HEK293 (cell line): Measurements from ENCODE around the gene GDF7.

Experiments used
- CTCF ChIA-PET: fragments of 350-600 bp; formaldehyde crosslinking; extraction: SDS; loops from one replicate; lab custom pipeline; 2021; ENCODE audit warnings: antibody characterized with exemption; lab: Yijun Ruan, JAX
- POLR2A ChIA-PET: fragments of 300-600 bp; formaldehyde crosslinking; extraction: SDS; loops from one replicate; lab custom pipeline; 2020; ENCODE audit warnings: antibody characterized with exemption, inconsistent platforms; lab: Yijun Ruan, JAX
- H3K27ac ChIP-seq: fragments of 200-500 bp; sonication (Bioruptor generic); 2 replicates; pipeline ENCODE4 v1.5.1; 2014; ENCODE audit warnings: low read depth, low read length, control low read depth, inconsistent platforms; ENCODE audit errors: extremely low read depth
- H3K36me3 ChIP-seq, 2 experiments: fragments of 200-500 bp in 1 of 2; sonication (Bioruptor generic) in 1 of 2; 1 replicate in 1 of 2; 2 replicates in 1 of 2; pipeline ENCODE4 v1.5.1; 2014 to 2017; ENCODE audit warnings: inconsistent platforms in 2 of 2, low read length in 2 of 2; ENCODE audit not compliant: control insufficient read depth in 2 of 2, insufficient read depth in 1 of 2
- H3K4me1 ChIP-seq: fragments of 200-500 bp; sonication (Bioruptor generic); 2 replicates; pipeline ENCODE4 v1.5.1; 2014; ENCODE audit warnings: mild to moderate bottlenecking, low read length, inconsistent platforms; ENCODE audit not compliant: control insufficient read depth, insufficient read depth
- H3K4me3 ChIP-seq: 2 replicates; pipeline ENCODE4 v1.5.1; 2011; ENCODE audit warnings: low read depth, mild to moderate bottlenecking, control low read depth, low read length, moderate library complexity
- H3K9me3 ChIP-seq: fragments of 200-500 bp; sonication (Bioruptor generic); 2 replicates; pipeline ENCODE4 v1.5.1; 2014; ENCODE audit warnings: low read depth, low read length, inconsistent platforms; ENCODE audit not compliant: control insufficient read depth, insufficient read depth
- BCL11B ChIP-seq: fragments of 450-650 bp; formaldehyde crosslinking; IDR thresholded peaks from 2 replicates; pipeline ENCODE4 v1.5.1; 2016; ENCODE audit warnings: low read depth, missing biosample characterization, missing genetic modification characterization
- HOXC10 ChIP-seq: sonication (generic); formaldehyde crosslinking; IDR thresholded peaks from 2 replicates; pipeline ENCODE4 v1.8.1; 2023; ENCODE audit warnings: mild to moderate bottlenecking, missing genetic modification reagents
- KLF7 ChIP-seq: fragments of 450-650 bp; formaldehyde crosslinking; IDR thresholded peaks from 2 replicates; pipeline ENCODE4 v1.5.1; 2016; ENCODE audit warnings: missing biosample characterization, missing genetic modification characterization, borderline replicate concordance
- ZBTB21 ChIP-seq: fragments of 450-650 bp; formaldehyde crosslinking; IDR thresholded peaks from 2 replicates; pipeline ENCODE4 v1.5.1; 2017; ENCODE audit warnings: missing biosample characterization, missing genetic modification characterization
- ZNF132 ChIP-seq: fragments of 450-650 bp; formaldehyde crosslinking; IDR thresholded peaks from 2 replicates; pipeline ENCODE4 v1.5.1; 2017; ENCODE audit warnings: missing biosample characterization, missing genetic modification characterization, borderline replicate concordance
- ZNF157 ChIP-seq: fragments of 450-650 bp; formaldehyde crosslinking; IDR thresholded peaks from 2 replicates; pipeline ENCODE4 v1.5.1; 2016; ENCODE audit warnings: missing biosample characterization, missing genetic modification characterization
- ZNF214 ChIP-seq: fragments of 450-650 bp; formaldehyde crosslinking; IDR thresholded peaks from 2 replicates; pipeline ENCODE4 v1.5.1; 2017; ENCODE audit warnings: missing biosample characterization, mild to moderate bottlenecking, missing genetic modification characterization, borderline replicate concordance
- ZNF302 ChIP-seq: fragments of 450-650 bp; formaldehyde crosslinking; IDR thresholded peaks from 2 replicates; pipeline ENCODE4 v1.5.1; 2016; ENCODE audit warnings: missing biosample characterization, missing genetic modification characterization, low read depth
- ZNF37A ChIP-seq: fragments of 450-650 bp; IDR thresholded peaks from 2 replicates; pipeline ENCODE4 v1.5.1; 2018; ENCODE audit warnings: missing biosample characterization, missing genetic modification characterization
- ZNF391 ChIP-seq: fragments of 450-650 bp; formaldehyde crosslinking; IDR thresholded peaks from 2 replicates; pipeline ENCODE4 v1.5.1; 2016; ENCODE audit warnings: low read depth, missing biosample characterization, missing genetic modification characterization, borderline replicate concordance
- ZNF394 ChIP-seq: fragments of 450-650 bp; formaldehyde crosslinking; IDR thresholded peaks from 2 replicates; pipeline ENCODE4 v1.5.1; 2016; ENCODE audit warnings: missing biosample characterization, missing genetic modification characterization, mild to moderate bottlenecking, moderate library complexity, borderline replicate concordance
- ZNF404 ChIP-seq: fragments of 450-650 bp; formaldehyde crosslinking; IDR thresholded peaks from 2 replicates; pipeline ENCODE4 v1.5.1; 2017; ENCODE audit warnings: missing biosample characterization, missing genetic modification characterization
- ZNF433 ChIP-seq: fragments of 450-650 bp; formaldehyde crosslinking; IDR thresholded peaks from 2 replicates; pipeline ENCODE4 v1.5.1; 2016; ENCODE audit warnings: missing biosample characterization, missing genetic modification characterization, low read depth
- ZNF473 ChIP-seq: fragments of 450-650 bp; formaldehyde crosslinking; IDR thresholded peaks from 2 replicates; pipeline ENCODE4 v1.5.1; 2017; ENCODE audit warnings: missing biosample characterization, missing genetic modification characterization
- ZNF785 ChIP-seq: fragments of 450-650 bp; formaldehyde crosslinking; IDR thresholded peaks from 2 replicates; pipeline ENCODE4 v1.5.1; 2016; ENCODE audit warnings: missing biosample characterization, missing genetic modification characterization
- TF ChIP-seq, protein P1 (sequence below): fragments of 450-650 bp; formaldehyde crosslinking; IDR thresholded peaks from 2 replicates; pipeline ENCODE4 v1.5.1; 2016; ENCODE audit warnings: missing biosample characterization, missing genetic modification characterization
- TF ChIP-seq, protein P2 (sequence below): fragments of 450-650 bp; formaldehyde crosslinking; conservative IDR thresholded peaks from 2 replicates; pipeline ENCODE4 v1.5.1; 2016; ENCODE audit warnings: low read depth, missing biosample characterization, missing genetic modification characterization
- TF ChIP-seq, protein P3 (sequence below): fragments of 450-650 bp; formaldehyde crosslinking; IDR thresholded peaks from 2 replicates; pipeline ENCODE4 v1.5.1; 2016; ENCODE audit warnings: missing biosample characterization, missing genetic modification characterization, low read depth
- TF ChIP-seq, protein P4 (sequence below): fragments of 450-650 bp; formaldehyde crosslinking; IDR thresholded peaks from 2 replicates; pipeline ENCODE4 v1.5.1; 2016; ENCODE audit warnings: missing biosample characterization, missing genetic modification characterization

Gene GDF7

DNA sequence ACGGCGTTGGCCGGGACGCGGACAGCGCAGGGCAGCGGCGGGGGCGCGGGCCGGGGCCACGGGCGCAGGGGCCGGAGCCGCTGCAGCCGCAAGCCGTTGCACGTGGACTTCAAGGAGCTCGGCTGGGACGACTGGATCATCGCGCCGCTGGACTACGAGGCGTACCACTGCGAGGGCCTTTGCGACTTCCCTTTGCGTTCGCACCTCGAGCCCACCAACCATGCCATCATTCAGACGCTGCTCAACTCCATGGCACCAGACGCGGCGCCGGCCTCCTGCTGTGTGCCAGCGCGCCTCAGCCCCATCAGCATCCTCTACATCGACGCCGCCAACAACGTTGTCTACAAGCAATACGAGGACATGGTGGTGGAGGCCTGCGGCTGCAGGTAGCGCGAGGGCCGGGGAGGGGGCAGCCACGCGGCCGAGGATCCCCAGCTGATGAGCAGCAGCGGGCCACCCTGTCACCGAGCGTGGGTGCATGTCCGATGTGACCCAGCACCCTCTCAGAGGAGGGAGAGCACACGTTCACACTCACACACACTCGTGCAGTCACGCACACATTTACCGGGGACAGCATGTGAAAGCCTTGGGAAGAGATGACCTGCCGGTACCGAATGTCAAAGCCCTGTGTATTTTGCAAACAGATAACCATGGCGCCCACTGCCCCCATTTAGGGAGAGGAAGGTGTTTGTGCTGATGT lies 4.2 kb downstream of the GDF7 start:
- no peak overlapping the region for H3K4me3 ChIP-seq
- H3K36me3 ChIP-seq: peaks cover 0 to 53% of the 10 kb centered on the region in 2 experiments; a peak in 1 of 3 replicates
- H3K4me1 ChIP-seq: no peaks in the 10 kb centered on the region
- CTCF ChIA-PET: interaction anchor here (0.6 to 1.0 kb wide), 2 partner anchors 10 to 16 kb away, joined by 4 read pairs; no protein-coding TSS in a partner anchor
- no peaks in the 10 kb centered on the region for H3K9me3 ChIP-seq
- no peak overlapping the region for H3K27ac ChIP-seq
- POLR2A ChIA-PET: no interaction called here
- TF ChIP-seq BCL11B (no peak), ZNF785 (tag by site-specific recombination) (no peak), ZBTB21 (no peak), ZNF214 (tag by site-specific recombination) (no peak), ZNF132 (tag by site-specific recombination) (no peak), ZNF433 (tag by site-specific recombination) (no peak), HOXC10 (no peak), ZNF37A (tag by site-specific recombination) (no peak), ZNF391 (no peak), ZNF302 (tag by site-specific recombination) (no peak), KLF7 (tag by site-specific recombination) (no peak), ZNF394 (tag by site-specific recombination) (no peak), ZNF404 (tag by site-specific recombination) (no peak), ZNF157 (tag by site-specific recombination) (no peak)
- TF ChIP-seq, protein P1, sequence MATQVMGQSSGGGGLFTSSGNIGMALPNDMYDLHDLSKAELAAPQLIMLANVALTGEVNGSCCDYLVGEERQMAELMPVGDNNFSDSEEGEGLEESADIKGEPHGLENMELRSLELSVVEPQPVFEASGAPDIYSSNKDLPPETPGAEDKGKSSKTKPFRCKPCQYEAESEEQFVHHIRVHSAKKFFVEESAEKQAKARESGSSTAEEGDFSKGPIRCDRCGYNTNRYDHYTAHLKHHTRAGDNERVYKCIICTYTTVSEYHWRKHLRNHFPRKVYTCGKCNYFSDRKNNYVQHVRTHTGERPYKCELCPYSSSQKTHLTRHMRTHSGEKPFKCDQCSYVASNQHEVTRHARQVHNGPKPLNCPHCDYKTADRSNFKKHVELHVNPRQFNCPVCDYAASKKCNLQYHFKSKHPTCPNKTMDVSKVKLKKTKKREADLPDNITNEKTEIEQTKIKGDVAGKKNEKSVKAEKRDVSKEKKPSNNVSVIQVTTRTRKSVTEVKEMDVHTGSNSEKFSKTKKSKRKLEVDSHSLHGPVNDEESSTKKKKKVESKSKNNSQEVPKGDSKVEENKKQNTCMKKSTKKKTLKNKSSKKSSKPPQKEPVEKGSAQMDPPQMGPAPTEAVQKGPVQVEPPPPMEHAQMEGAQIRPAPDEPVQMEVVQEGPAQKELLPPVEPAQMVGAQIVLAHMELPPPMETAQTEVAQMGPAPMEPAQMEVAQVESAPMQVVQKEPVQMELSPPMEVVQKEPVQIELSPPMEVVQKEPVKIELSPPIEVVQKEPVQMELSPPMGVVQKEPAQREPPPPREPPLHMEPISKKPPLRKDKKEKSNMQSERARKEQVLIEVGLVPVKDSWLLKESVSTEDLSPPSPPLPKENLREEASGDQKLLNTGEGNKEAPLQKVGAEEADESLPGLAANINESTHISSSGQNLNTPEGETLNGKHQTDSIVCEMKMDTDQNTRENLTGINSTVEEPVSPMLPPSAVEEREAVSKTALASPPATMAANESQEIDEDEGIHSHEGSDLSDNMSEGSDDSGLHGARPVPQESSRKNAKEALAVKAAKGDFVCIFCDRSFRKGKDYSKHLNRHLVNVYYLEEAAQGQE: no peak
- TF ChIP-seq, protein P2, sequence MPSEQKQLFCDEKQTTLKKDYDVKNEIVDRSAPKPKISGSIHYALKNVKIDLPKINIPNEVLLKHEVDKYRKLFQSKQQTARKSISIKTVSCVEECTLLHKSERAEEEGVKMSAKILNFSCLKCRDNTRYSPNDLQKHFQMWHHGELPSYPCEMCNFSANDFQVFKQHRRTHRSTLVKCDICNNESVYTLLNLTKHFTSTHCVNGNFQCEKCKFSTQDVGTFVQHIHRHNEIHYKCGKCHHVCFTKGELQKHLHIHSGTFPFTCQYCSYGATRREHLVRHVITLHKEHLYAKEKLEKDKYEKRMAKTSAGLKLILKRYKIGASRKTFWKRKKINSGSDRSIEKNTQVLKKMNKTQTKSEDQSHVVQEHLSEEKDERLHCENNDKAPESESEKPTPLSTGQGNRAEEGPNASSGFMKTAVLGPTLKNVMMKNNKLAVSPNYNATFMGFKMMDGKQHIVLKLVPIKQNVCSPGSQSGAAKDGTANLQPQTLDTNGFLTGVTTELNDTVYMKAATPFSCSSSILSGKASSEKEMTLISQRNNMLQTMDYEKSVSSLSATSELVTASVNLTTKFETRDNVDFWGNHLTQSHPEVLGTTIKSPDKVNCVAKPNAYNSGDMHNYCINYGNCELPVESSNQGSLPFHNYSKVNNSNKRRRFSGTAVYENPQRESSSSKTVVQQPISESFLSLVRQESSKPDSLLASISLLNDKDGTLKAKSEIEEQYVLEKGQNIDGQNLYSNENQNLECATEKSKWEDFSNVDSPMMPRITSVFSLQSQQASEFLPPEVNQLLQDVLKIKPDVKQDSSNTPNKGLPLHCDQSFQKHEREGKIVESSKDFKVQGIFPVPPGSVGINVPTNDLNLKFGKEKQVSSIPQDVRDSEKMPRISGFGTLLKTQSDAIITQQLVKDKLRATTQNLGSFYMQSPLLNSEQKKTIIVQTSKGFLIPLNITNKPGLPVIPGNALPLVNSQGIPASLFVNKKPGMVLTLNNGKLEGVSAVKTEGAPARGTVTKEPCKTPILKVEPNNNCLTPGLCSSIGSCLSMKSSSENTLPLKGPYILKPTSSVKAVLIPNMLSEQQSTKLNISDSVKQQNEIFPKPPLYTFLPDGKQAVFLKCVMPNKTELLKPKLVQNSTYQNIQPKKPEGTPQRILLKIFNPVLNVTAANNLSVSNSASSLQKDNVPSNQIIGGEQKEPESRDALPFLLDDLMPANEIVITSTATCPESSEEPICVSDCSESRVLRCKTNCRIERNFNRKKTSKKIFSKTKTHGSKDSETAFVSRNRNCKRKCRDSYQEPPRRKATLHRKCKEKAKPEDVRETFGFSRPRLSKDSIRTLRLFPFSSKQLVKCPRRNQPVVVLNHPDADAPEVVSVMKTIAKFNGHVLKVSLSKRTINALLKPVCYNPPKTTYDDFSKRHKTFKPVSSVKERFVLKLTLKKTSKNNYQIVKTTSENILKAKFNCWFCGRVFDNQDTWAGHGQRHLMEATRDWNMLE: no peak

DNA sequence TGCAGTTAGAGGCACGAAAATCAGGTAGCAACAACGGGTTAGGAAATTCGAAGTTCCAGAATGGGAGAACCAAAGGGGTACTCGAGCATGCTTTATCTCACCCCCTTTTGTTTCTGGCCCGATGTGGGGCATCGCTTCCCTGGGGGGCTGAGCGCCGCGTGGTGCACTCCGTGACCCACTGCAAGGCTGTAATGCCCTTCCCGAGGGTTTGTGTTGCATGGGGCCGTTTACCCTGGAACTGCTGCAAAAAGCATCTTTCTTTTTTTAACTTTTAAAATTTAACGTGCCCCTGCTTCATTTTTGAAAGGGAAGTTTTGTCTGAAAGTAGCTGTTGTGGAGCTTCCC lies 4.8 kb downstream of the GDF7 start:
- Histone ChIP-seq H3K4me3 (no peak overlapping the region), H3K36me3 (peaks cover 0 to 58% of the 10 kb centered on the region in 2 experiments; a peak in 1 of 3 replicates), H3K27ac (no peak overlapping the region), H3K9me3 (no peaks in the 10 kb centered on the region), H3K4me1 (no peaks in the 10 kb centered on the region)
- CTCF ChIA-PET: interaction anchor here (0.6 to 1.1 kb wide), 3 partner anchors 11 to 291 kb away, joined by 4 read pairs; no protein-coding TSS in a partner anchor
- POLR2A ChIA-PET: no interaction called here
- TF ChIP-seq, protein P3, sequence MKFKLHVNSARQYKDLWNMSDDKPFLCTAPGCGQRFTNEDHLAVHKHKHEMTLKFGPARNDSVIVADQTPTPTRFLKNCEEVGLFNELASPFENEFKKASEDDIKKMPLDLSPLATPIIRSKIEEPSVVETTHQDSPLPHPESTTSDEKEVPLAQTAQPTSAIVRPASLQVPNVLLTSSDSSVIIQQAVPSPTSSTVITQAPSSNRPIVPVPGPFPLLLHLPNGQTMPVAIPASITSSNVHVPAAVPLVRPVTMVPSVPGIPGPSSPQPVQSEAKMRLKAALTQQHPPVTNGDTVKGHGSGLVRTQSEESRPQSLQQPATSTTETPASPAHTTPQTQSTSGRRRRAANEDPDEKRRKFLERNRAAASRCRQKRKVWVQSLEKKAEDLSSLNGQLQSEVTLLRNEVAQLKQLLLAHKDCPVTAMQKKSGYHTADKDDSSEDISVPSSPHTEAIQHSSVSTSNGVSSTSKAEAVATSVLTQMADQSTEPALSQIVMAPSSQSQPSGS (tag by site-specific recombination): no peak
- no peak for TF ChIP-seq ZNF473 (tag by site-specific recombination)
- TF ChIP-seq, protein P4, sequence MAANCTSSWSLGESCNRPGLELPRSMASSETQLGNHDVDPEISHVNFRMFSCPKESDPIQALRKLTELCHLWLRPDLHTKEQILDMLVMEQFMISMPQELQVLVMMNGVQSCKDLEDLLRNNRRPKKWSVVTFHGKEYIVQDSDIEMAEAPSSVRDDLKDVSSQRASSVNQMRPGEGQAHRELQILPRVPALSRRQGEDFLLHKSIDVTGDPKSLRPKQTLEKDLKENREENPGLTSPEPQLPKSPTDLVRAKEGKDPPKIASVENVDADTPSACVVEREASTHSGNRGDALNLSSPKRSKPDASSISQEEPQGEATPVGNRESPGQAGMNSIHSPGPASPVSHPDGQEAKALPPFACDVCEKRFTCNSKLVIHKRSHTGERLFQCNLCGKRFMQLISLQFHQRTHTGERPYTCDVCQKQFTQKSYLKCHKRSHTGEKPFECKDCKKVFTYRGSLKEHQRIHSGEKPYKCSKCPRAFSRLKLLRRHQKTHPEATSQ (tag by site-specific recombination): no peak
